Epidermal melanocyte (primary cell): Measurements from ENCODE around the gene KIF6.
"Not testable (repeated sequence)": the region's sequence is repeated elsewhere in the genome, so short reads cannot be mapped to it uniquely, and the experiment has no call there.

Experiments
- DNase-seq: peaks from one replicate; pipeline ENCODE4 v3.0.0; 2011; ENCODE audit warnings: low spot score; ENCODE audit not compliant: insufficient read length

The KIF6 gene

GRCh38 chr6:39724787-39725631, at the start of gene KIF6:
Gene KIF6, minus strand, starts transcription at chr6:39725408. Its CDS starts 98 bp downstream, at chr6:39725310.
- peak; percentile 96 for DNase-seq

DNA sequence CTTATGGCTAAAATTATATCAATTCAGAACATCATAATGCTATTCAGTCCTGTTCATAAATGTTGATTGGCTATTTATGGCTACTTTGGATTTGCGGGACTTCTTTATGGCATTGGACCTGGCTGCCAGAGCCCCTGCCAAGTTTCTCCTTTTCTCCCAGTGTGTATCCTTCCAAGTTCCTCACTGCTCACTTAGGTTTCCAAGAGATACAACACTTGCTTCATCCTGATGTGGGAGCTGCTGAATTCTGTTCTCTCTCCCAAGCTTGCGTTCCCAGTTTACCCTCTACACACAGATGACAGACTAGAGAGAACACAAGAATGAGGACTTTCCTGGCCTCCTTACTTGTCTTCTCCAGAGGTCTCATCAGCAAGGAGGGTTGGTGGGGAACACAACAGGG, 48.6 kb upstream of the KIF6 start:
- no peak for DNase-seq

- no peak for DNase-seq
Observed at GRCh38 chr6:39772559-39773273, 47.5 kb upstream of the KIF6 start.

DNA sequence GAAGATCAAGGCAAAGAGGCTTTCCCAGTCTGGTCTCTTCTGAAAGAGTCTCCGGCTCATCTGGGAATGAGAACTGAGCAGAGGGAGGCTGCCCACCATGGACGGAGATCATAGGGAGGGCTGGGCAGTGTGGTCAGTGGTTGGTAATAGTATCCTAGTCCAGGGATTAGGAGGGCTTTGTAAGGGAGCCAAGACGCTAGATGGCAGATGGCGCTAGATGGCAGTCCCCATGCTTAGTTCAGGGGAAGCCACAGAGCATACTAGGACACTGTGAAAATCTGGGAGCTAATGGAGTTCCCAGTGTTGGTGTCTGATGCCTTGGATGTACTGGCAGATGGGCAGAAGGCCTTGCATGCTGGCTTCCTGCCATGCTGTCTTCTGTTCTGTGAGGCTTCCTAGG, 45.2 kb upstream of the KIF6 start:
- no peak for DNase-seq

DNA sequence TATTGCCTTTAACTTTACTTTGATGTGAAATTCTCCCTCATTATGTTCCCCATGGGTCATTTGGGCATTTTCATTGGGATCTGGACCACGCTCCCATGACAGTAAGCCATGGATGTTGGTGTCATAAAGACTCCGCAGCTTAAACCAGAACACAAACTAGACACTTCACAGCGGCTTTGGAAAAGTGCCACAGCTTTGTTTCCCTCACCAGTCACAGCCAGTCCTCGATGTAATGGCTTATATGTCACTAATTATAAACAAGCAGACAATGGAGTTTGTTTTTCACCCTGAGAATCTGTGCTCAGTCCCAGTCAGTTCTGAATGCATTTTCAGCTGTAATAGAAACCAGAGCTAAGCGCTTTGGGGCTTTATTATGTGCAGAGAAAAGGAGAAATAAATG, 43.8 kb upstream of the KIF6 start:
- DNase-seq, result no peak

GRCh38 chr6:39765508-39766065, 40.4 kb upstream of the KIF6 start:
- peak; percentile 56 for DNase-seq

- DNase-seq, result no peak
Observed at GRCh38 chr6:39760226-39760952, 35.2 kb upstream of the KIF6 start.

- DNase-seq, result no peak
Observed at GRCh38 chr6:39758905-39759605, 33.8 kb upstream of the KIF6 start.

DNA sequence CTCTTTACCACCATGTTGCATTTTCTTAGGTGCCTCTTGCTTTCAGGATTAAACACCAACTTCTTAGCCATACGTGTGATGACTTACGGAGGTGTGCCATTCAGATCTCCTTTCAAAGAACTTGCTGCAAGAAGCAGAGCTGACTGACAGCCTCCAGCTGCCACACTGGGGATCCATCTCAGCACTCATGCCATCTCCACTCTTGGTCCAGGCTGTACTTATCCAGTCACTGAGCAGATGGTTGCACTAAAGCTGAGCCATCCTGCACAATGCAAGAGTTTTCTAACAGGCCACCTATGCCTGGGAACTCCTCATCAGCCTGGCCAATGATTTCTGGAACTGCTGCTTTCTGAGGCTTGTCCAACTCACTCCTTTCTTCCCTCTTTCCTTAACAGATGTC, 31.4 kb upstream of the KIF6 start:
- no peak for DNase-seq

- DNase-seq, result no peak
Observed at GRCh38 chr6:39755231-39755630, 30.0 kb upstream of the KIF6 start.

GRCh38 chr6:39754514-39755115, 29.4 kb upstream of the KIF6 start:
- DNase-seq, result no peak

DNA sequence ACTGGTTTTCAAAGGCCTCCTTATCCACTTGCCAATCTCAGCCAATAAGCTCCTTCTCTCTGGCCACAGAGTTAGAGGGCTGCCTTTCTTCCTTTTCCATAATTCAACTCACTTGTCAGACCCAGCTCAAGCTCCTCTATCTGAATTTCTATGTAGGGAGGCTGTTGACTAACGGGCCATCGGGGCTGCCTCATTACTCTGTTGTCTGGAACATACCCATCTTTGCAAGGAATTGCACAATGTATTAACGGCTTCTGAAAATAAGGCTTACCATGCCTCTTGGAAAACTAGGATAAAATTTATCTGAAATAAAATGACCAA, 28.5 kb upstream of the KIF6 start:
- DNase-seq, result no peak

GRCh38 chr6:39752835-39753724, 27.9 kb upstream of the KIF6 start:
- no peak for DNase-seq

GRCh38 chr6:39746795-39747194, 21.6 kb upstream of the KIF6 start:
- no peak for DNase-seq

DNA sequence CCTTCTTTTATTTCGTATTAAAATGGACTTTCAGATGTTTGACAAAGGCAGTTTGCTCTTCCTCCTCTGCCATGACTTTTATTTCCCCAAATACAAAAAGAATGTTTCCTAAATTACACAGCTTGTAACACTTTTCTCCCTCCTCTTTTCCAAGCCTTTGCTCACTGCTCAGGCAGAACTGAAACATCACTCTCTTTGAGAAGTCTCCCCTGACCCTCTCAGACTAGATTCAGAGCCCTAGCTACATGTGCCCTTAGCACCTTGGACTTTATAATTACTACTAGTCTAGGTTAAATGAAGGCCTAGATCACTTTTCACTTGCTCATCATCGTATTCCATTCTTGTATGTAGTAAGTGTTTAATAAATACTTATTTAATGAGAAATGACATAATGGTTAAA, 8.5 kb upstream of the KIF6 start:
- DNase-seq, result no peak

DNA sequence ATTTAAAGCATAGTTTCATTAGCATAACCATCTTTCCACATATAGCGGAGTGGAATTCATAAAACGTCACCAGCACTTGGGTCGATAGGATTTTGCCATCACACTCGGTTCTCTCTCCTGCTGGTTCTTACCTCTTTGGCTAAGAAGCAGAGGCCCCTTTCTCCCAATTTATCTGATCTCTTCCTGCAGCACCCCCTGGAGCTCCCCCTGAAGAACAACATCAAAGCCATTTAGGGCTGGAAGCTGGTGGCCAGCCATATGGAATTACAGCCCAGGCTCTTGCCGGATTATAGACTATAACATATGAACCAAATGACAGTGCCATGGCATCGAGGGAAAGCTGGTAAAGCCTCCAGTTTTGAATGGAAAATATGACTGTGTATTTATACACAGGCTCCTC, 6.4 kb upstream of the KIF6 start:
- no peak for DNase-seq

- DNase-seq, result no peak
Observed at GRCh38 chr6:39729945-39730344, 4.7 kb upstream of the KIF6 start.

DNA sequence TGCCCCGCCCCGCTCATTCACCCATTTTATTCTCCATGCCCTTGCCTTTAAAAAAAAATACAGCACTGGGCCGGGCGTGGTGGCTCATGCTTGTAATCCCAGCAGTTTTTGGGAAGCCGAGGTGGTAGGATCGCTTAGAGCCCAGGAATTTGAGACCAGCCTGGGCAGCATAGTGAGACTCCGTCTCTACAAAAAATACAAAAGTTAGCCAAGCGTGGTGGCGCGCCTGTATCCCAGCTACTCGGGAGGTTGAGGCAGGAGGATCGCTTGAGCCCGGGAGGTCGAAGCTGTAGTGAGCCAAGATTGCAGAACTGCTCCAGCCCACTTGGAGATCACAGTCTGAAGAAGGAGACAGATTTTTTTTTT, 407 bp upstream of the KIF6 start:
- DNase-seq, result no peak

DNA sequence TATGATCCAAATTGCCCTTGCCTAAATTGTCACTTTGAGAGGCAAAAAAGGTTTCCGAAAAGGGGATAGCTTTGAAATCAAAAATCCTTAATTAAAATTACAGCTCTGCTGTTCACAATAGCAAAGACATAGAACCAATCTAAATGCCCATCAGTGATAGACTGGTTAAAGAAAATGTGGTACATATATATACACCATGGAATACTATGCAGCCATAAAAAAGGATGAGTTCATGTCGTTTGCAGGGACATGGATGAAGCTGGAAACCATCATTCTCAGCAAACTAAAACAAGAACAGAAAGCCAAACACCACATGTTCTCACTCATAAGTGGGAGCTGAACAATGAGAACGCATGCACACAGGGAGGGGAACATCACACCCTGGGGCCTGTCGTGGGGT, 1.9 kb downstream of the KIF6 start:
- not testable (repeated sequence) for DNase-seq

GRCh38 chr6:39714802-39715201, 10.4 kb downstream of the KIF6 start:
- no peak for DNase-seq
